PC-3 (cell line): ENCODE results near the gene KLHL14. TPM values are rescaled to one million over a fixed set of nuclear protein-coding genes. Genes with fewer than 3 reads are reported as not detected.

Experiments used
- ATAC-seq: fragments of 200-7000 bp; cut with Tn5 transposase; 2 replicates; pipeline ENCODE4 v1.9.1; 2020; ENCODE audit warnings: mild to moderate bottlenecking, moderate library complexity
- BruUV-seq: library from RNA; stranded (reverse); fragments of 400-500 nt; replicated peaks from 2 replicates; lab custom pipeline; 2021; lab: Mats Ljungman, UMichigan
- CTCF ChIA-PET: fragments of 300-600 bp; sonication (Branson Sonifier 250); formaldehyde crosslinking; loops from one replicate; lab custom pipeline; 2022; ENCODE audit warnings: antibody characterized with exemption; lab: Charles Lee
- POLR2A ChIA-PET: fragments of 300-600 bp; sonication (Branson Sonifier 250); formaldehyde crosslinking; loops from one replicate; lab custom pipeline; 2022; ENCODE audit warnings: antibody characterized with exemption; ENCODE audit not compliant: unreplicated experiment; lab: Charles Lee
- DNase-seq: peaks from one replicate; pipeline ENCODE4 v3.0.0-alpha.2; 2015
- H2AFZ ChIP-seq: fragments of 300-600 bp; sonication (generic); 2 replicates; pipeline ENCODE4 v1.6.0; 2016; ENCODE audit warnings: antibody characterized with exemption, low read length
- H3F3A ChIP-seq: fragments of 300-600 bp; sonication (generic); one replicate; pipeline ENCODE4 v1.6.0; 2017; ENCODE audit warnings: antibody characterized with exemption, low read length, control low read depth, mild to moderate bottlenecking; ENCODE audit not compliant: unreplicated experiment
- H3K27ac ChIP-seq: fragments of 300-600 bp; sonication (generic); 2 replicates; pipeline ENCODE4 v1.5.1; 2016; ENCODE audit warnings: mild to moderate bottlenecking, low read length
- H3K27me3 ChIP-seq: fragments of 300-600 bp; sonication (generic); 2 replicates; pipeline ENCODE4 v1.6.1; 2016; ENCODE audit warnings: low read length, mixed read lengths
- H3K36me3 ChIP-seq: fragments of 300-600 bp; sonication (generic); 2 replicates; pipeline ENCODE4 v1.6.1; 2016; ENCODE audit warnings: low read depth, mixed run types, low read length, mixed read lengths
- H3K4me1 ChIP-seq: fragments of 300-600 bp; sonication (generic); 2 replicates; pipeline ENCODE4 v1.5.1; 2016; ENCODE audit warnings: low read length; ENCODE audit not compliant: insufficient read depth
- H3K4me2 ChIP-seq: fragments of 300-600 bp; sonication (generic); 2 replicates; pipeline ENCODE4 v1.6.0; 2016; ENCODE audit warnings: low read length
- H3K4me3 ChIP-seq: fragments of 300-600 bp; sonication (generic); 2 replicates; pipeline ENCODE4 v1.5.1; 2016; ENCODE audit warnings: mild to moderate bottlenecking, low read length, mixed read lengths
- H3K79me2 ChIP-seq: fragments of 300-600 bp; sonication (generic); 2 replicates; pipeline ENCODE4 v1.6.1; 2017; ENCODE audit warnings: low read length, mixed read lengths
- H3K9ac ChIP-seq: fragments of 300-600 bp; sonication (generic); 2 replicates; pipeline ENCODE4 v1.6.0; 2016; ENCODE audit warnings: mild to moderate bottlenecking, low read length
- H3K9me2 ChIP-seq: fragments of 300-600 bp; sonication (generic); replicated peaks from 2 replicates; pipeline ENCODE4 v1.6.1; 2016; ENCODE audit warnings: mixed run types, low read length, mixed read lengths
- H3K9me3 ChIP-seq: fragments of 300-600 bp; sonication (generic); 2 replicates; pipeline ENCODE4 v1.6.1; 2016; ENCODE audit warnings: low read length, mixed read lengths
- H4K20me1 ChIP-seq: fragments of 300-600 bp; sonication (generic); 2 replicates; pipeline ENCODE4 v1.6.1; 2016; ENCODE audit warnings: low read length, mixed read lengths
- CTCF ChIP-seq: fragments of 300-600 bp; sonication (generic); conservative IDR thresholded peaks from 2 replicates; pipeline ENCODE4 v1.5.1; 2017; ENCODE audit warnings: antibody characterized with exemption, low read depth, mild to moderate bottlenecking, low read length
- EZH2 ChIP-seq: fragments of 300-600 bp; sonication (generic); IDR thresholded peaks from one replicate; pipeline ENCODE4 v1.6.1; 2017; ENCODE audit warnings: antibody characterized with exemption, mild to moderate bottlenecking, low read length; ENCODE audit not compliant: unreplicated experiment
- EZH2phosphoT487 ChIP-seq: fragments of 300-600 bp; sonication (generic); IDR thresholded peaks from 2 replicates; pipeline ENCODE4 v1.6.1; 2018; ENCODE audit warnings: mild to moderate bottlenecking, antibody characterized with exemption, low read length, borderline replicate concordance
- intact Hi-C: fragments of 100-400 bp; cut with micrococcal nuclease; formaldehyde crosslinking; loops from 2 replicates; pipeline ENCODE4 v1.9.0; 2023
- total RNA-seq: library from RNA; depleted of rRNA; stranded (reverse); fragments of >200 nt; gene quantifications from 2 replicates; pipeline ENCODE4 v1.2.3, GENCODE V29; 2014

Gene KLHL14
- total RNA-seq, 1 experiment from 2014 or later, result not detected

GRCh38 chr18:32764611-32765244 is 8.1 kb downstream of the KLHL14 start:
- Histone ChIP-seq H3K4me1 (no peaks in the 10 kb centered on the region), H4K20me1 (no peaks in the 10 kb centered on the region), H3K9me2 (no peaks in the 10 kb centered on the region), H3K9me3 (no peaks in the 10 kb centered on the region), H3F3A (no peaks in the 10 kb centered on the region), H3K4me3 (no peak overlapping the region), H2AFZ (no peak overlapping the region), H3K4me2 (no peak overlapping the region), H3K79me2 (no peaks in the 10 kb centered on the region), H3K36me3 (no peaks in the 10 kb centered on the region), H3K9ac (no peak overlapping the region), H3K27me3 (no peaks in the 10 kb centered on the region), H3K27ac (no peak overlapping the region)
- POLR2A ChIA-PET, result no interaction called here
- no peak for ATAC-seq
- no peak for TF ChIP-seq EZH2phosphoT487
- TF ChIP-seq CTCF, result no peak
- no peak for TF ChIP-seq EZH2
- DNase-seq, result no peak
- CTCF ChIA-PET, result no interaction called here
- no TSS peak for BruUV-seq
- intact Hi-C loops, result no loop called here

- Histone ChIP-seq H3K27ac (no peak overlapping the region), H3F3A (no peaks in the 10 kb centered on the region), H3K36me3 (no peaks in the 10 kb centered on the region), H3K79me2 (no peaks in the 10 kb centered on the region), H3K4me3 (no peak overlapping the region), H4K20me1 (no peaks in the 10 kb centered on the region), H3K9me2 (no peaks in the 10 kb centered on the region), H3K27me3 (no peaks in the 10 kb centered on the region), H3K4me1 (no peaks in the 10 kb centered on the region), H3K9ac (no peak overlapping the region), H2AFZ (no peak overlapping the region), H3K9me3 (no peaks in the 10 kb centered on the region), H3K4me2 (no peak overlapping the region)
- CTCF ChIA-PET, result no interaction called here
- no TSS peak for BruUV-seq
- no peak for ATAC-seq
- DNase-seq, result no peak
- intact Hi-C loops, result no loop called here
- POLR2A ChIA-PET, result no interaction called here
- TF ChIP-seq CTCF (no peak), EZH2phosphoT487 (no peak), EZH2 (no peak)
Observed at GRCh38 chr18:32763293-32763692, 9.5 kb downstream of the KLHL14 start.

- CTCF ChIA-PET, result no interaction called here
- H4K20me1 ChIP-seq, result no peaks in the 10 kb centered on the region
- no peaks in the 10 kb centered on the region for H3K79me2 ChIP-seq
- no peak for DNase-seq
- no peak overlapping the region for H3K9ac ChIP-seq
- no peak for ATAC-seq
- intact Hi-C loops, result no loop called here
- no peak overlapping the region for H3K4me3 ChIP-seq
- no peak overlapping the region for H2AFZ ChIP-seq
- no TSS peak for BruUV-seq
- H3K9me3 ChIP-seq, result no peaks in the 10 kb centered on the region
- H3K27me3 ChIP-seq, result no peaks in the 10 kb centered on the region
- no peaks in the 10 kb centered on the region for H3K9me2 ChIP-seq
- no peaks in the 10 kb centered on the region for H3K4me1 ChIP-seq
- POLR2A ChIA-PET, result no interaction called here
- H3F3A ChIP-seq, result no peaks in the 10 kb centered on the region
- no peak overlapping the region for H3K4me2 ChIP-seq
- H3K36me3 ChIP-seq, result no peaks in the 10 kb centered on the region
- TF ChIP-seq EZH2 (no peak), EZH2phosphoT487 (no peak), CTCF (no peak)
- H3K27ac ChIP-seq, result no peak overlapping the region
Observed at GRCh38 chr18:32761231-32761630, 11.6 kb downstream of the KLHL14 start.
